HG03135 (cell line): ENCODE measurements around the gene MRPL24.

ENCODE experiments used
- ATAC-seq: cut with Tn5 transposase; IDR thresholded peaks from one replicate; pipeline ENCODE4 v1.9.1; 2021; ENCODE audit warnings: mild to moderate bottlenecking, moderate library complexity; ENCODE audit not compliant: unreplicated experiment

The MRPL24 gene

DNA sequence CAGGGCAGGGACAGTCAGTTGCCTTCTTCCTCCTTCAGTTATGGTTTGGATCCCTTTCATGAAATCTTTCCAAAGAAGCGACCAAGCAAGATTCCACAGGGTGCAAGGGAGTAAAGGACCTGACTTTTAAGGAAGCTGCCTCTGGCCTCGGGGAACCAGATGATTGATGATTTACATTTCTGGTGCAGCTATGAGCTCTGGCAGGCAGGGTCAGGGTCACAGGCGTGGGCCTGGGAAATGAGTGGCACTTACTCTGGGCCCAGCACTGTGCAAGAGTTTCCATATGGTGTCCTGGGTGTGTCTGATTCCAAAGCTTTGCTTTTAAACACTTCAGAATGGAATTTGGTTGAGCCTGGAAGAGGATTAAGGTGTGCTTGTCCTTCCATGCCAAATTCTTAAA lies 28.3 kb downstream of the MRPL24 start:
- ATAC-seq = no peak

DNA sequence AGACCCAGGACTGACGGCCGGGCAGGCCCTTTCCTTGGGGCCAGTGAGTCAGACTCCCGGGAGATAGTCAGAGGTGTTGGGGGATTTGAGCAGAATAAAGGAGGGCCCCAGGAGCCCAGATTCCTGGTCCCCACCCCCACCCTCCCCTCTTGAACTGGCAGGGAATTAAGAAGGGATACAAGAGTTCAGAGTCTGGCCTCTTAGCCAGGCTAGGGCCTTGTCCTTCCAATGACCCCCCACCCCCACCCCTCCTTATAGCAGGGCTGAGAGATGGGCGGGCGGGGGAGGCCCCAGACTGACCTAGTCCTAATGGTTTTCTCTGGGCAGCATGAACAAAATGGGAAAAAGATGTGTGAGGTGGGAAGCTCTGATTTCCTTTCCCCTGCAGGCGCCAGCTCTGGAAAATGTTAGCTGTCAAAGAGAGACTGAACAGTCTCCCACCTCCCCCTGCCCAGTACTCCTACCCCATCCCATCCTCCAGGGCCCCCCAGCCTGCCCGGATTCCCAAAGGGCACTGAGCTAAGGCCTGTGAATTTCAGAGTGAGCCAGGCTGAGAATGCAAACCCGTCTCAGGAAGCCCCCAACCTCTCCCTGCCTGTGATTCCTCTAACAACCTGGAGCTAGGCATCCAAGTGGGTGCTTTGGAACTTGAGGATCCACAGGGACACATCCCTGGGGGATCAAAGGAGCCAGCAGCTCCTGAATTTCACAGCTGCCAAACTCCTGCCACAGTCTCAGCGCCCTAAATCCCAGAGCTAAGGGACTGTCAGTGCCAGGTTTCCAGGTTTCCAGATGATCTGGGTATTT lies 29.7 kb downstream of the MRPL24 start:
- ATAC-seq = no peak

DNA sequence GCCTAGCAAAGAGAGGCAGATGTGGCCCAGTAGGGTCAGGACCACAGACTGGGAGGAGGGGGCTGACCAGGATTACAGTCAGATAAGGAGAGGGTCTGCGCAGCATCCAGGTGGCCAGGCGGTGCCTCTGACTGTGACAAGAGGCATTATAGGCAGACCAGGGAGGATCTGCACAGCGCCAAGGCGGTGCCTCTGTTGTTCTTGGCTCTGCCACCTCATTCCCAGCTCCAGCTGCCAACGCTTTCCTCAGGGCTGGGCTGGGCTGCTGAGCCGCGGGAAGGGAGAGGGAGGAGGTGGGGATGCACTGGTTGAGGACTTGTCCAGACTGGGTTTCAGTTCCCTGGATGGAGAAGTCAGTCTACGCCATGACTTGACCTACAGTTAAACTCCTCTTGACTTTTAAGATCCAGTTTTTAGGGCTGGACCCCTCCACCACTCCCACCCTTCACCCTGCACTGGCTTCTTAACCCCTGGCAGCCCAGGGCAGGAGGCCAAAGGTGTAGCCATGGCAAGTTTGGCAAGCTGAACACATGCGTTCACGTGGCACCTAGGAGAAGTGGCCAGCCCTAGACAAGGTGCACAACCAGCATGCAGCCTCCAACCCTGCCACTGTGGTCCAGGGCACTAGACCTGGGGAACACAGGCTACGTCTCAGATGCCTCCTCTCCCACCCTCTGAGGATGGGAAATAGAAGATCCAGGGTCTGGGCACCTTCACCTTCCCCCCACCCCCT lies 31.0 kb downstream of the MRPL24 start:
- ATAC-seq = no peak

DNA sequence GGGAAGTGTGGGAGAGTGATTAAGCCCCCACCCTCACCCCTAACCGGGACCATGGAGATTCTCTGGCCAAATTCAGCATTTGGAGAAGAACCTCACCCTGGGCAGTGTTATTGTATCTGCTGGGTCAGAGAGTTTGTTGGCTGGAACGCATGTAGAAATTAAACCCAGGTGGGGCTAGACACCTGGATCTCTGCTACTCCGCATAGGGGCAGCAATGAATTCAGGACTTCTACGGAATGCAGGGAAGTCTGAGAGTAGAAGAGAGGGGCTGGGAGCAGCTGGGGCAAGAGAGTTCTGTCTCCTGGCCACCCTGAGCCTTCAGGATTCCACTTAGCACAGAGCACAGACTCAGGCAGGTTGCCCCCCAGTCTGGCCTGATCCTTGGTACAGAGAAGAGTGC lies 31.9 kb downstream of the MRPL24 start:
- ATAC-seq = no peak

DNA sequence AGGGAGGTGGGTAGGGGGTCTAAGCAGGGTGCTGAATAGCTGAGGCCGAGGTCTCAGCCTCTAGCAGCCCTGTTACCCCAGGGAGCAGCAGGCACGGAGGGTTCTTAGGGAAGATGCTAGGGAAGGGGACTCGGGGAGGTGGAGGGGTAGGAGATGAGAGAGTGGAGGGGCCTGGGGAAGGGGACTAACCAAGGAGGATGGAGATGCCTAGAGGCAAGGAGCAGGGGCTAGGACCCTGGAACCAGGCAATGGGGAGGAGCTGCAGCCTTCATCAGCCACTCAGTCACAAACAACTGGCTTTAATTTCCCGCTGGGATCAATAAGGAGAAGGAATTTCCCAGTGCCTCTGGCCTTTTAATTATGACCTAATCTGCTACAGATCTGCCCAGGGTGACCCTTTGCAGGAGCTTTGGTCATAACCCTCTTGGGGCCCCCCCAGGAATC lies 32.6 kb downstream of the MRPL24 start:
- ATAC-seq = no peak

DNA sequence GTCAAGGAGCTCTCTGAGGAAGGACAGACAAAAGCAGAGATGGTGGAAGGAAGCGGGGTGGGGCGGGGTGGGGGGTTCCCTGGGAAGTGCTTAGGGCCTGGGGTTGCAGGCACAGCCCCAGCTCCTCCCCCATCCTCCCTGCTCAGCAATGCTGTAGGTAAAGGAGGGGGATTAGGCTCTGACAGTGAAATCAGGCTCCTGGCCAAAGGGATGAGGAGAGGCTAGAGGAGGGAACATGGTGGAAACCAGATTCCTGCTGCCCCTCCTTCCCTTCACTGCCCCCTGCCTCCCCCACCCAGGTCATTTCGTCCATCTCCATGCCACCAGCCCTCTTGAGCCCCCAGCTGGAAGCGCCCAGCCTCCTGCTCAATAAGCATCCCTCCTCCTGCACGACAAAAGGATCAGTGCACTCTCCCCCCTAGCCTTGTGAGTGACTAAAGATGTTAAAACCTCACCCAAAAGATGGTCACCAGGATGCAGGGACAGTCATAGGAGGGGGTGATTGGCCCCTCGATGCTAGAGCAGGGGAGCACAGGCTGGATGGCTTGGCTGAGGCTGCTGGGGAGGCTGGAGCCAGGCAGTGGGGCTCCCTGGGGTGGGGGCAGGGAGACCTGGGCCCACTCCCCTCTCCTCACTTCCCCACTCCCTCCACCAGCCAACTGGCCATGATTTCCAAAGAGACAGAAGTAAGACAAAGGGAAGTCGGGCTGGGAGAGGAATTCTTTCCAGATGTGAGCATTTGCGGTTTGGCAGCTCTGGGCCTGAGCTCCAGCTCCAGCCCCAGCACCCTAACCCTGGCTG lies 33.3 kb downstream of the MRPL24 start:
- ATAC-seq = no peak

DNA sequence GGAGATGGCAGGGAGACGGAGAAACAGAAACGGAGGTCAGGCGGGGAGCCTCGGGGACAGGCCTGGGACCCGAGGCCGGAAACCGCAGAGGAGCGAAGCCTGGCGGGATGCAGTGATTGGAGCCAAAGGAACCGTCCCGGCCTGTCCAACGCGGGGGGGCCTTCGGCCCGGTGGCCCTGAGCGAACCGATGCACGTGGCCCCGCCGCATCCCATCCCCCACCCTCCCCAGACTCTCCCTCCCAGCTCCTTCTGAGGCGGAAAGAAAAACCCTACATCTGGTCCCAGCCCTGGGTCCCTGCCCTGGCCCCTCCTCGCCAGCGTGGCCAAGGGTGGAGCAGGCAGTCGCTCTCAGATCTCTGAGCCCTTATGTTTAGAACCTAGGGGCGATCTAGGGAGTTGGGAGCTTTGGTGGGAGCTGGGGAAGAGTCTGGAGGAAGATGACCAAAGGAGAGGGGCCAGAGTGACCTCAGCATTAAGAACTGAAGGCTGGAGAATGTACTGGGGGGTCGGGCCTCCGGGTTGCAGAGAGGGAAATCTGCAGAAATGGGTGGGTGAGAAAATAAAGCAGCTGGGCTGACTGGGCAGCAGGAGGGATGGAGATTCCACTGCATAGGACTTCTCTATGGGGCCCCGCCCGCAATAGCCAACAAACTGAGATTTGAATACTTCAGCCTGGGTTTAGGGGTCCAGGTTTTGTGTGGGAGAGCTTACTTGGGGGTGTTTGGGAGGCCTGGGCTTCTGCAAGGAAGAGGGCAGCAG lies 34.1 kb downstream of the MRPL24 start:
- no peak for ATAC-seq

DNA sequence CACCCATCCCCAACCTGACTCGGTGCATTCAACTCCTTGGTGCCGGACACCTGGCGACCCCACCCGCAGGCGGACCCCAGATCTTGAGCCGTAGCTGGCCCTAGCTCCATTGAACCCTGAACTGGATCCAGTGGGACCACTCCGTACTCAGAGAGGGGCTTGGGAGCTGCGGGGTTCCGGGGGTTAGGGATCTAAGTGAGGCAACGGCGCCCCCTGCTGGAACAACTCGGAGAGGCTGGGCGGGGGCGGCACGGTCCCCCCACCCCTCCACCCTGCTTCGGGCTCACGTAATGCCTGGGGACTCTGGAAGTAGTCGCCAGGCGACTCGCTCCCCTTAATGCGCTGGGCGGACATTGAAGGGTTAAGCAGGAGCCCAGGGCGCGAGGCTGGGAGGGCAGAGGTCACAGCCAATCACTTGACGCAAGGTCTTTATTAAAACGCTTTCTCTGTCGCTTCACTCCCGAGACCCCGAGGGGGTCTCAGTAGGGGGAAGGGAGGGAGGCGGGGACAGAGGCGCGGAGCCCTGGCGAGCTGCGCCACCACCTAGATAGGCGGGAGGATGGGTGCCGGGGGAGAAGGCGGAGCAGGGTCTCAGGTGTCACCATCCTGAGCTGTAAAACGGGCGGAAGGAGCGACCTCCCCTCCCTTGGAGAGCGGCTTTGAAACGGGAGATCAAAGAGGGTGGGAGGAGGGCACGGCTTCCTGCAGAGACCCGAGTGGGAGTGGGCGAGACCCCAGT lies 34.8 kb downstream of the MRPL24 start:
- ATAC-seq = no peak

DNA sequence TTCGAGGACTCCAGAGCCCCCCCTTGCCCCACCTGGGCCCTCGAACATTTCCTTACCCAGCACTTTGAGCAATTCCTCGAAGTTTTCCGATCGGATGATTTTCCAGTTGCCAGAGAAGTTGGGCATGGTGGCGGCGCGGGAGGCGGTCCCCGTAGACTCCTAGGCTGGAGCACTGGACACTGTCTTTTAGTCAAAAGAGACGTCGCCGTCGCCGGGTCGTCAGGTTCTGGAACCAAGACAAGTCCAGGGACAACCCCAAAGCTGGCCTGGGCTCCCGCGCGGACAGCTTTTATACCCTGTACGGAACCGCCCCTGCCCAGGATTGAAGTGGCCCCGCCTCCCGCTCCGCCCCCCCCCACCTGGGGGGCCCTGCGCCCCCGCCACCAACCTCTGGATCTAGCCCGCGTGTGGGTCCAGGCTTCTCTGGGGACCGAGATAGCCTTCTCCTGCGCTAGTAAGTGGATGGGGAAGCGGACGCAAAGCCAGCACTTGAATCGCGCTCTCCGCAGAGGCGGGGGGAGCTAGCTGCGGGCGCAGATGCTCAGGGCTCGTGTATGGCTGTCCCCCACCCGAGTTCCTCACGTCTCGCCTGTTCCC lies 35.5 kb downstream of the MRPL24 start, which contains the start of gene CRABP2:
TSS of gene CRABP2 (minus strand) at position 263 of the 597 bp plus-strand sequence. CDS start at position 126, 137 bp downstream.
- ATAC-seq = no peak

DNA sequence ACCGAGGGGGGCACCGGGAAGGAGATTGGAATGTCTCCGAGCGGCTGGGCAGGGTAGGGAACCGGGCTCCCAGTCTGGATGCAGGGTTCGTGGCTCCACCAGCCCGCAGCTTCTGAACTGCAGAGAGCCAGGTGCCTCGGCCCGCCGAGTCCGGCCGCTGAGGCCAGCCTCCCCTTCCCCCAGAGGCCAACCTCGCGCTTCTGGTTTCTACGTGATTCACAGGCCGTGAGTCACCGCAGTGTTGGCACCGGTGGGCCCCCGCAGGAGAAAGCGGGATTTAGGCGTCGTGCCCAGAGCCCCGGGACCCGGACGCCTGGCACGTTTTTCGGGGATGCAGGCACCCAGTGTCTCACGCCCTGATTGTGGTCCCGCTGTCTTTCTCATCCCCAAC lies 36.0 kb downstream of the MRPL24 start:
- ATAC-seq = no peak

DNA sequence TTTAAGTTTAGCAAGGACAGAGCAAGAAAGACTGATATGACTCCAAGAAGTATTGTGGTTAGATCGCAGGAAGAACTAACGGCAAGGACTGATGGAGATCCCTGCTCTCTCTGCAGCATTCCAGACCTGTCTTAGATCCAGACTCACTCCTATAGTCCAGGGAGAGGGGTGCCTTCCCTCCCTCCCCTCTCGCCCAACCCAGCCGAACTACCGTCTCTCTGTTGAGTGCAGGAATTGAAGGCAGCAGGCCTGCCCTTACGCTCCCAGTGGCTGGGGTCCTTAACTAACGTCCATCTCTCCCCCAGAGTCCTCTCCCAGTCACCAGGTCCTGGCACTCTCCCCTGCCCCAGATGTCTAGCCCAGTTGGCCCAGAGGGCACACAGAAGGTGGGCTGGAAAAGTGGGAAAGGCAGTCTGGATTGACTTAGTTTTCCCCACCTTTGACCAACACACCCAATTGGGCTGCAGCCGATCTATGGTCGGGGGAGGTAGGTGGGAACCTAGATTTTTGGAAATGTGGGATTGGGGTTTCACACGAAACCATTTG lies 36.6 kb downstream of the MRPL24 start:
- no peak for ATAC-seq

DNA sequence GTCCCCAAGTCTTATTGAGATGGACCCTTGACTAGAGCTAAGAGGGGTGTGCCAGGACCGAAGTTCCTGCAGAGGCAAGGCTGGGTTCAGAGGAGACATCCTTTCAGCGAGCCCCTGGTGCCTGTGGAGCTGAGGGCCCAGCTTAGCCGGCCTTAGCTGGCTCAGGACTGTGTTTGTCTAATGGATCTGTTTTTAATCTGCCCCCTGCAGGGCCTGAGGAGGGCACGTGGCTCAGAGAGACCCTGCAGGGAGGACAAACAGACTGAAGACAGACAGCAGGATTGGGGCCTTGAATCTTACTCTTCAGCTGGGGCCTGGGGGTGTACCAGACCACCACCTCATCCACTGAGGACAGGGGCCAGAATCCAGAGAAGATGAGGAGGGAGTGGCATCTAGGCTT lies 37.1 kb downstream of the MRPL24 start:
- ATAC-seq = no peak

DNA sequence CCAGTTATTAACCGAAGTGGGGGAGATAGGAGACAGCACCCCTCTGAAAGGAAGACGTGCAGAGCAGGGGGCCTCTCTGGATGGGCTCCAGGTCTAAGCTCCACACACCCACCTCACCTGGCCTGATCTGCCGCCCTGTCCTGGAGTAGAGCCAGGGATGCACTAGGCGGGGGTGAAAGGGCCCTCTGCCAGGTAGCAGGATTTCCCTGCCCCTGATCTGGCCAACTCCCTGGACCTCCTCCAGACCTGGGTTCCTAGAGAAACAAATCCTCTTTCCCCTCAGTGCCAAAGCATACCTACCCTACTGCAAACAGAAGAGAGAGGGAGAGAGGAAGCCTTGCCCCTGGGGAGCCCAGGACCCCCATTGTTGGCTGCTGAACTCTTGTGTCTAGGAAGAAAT lies 37.6 kb downstream of the MRPL24 start:
- no peak for ATAC-seq

DNA sequence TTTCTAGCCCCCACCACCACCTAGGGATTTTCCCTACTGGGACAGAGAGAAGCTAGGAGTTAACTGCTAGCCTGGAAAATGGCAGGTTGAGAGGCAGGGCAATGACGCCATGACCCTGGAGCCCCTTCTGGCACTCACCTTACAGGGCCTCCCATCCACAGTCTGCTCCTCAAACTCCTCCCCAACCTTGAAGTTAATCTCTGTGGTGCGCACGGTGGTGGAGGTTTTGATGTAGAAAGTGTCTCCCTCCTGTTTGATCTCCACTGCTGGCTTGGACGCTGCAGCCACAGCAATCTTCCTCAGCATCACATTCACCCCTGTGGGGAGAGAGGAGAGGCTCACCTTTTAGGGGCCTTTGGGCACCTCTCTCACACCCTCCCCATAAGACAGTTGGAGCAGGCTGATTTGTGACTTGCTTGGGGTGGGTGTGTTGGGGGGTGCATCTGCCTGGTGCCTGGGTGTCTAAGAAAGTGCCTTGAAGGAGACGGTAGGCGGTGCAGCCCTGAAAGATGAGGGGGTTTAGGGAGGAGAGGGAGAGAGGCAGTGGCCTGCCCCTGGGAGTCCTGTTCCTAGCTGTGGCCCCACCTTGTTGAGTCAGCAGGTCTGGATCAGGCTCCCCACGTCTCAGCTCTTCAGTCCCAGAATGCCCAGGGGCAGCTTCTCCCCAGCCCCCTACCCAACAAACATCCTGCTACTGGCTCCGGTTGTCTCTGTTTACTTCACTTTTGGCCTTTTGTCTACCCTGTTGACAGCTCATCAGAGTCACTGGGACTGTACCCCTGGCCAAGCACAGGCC lies 40.0 kb downstream of the MRPL24 start:
- ATAC-seq = no peak

DNA sequence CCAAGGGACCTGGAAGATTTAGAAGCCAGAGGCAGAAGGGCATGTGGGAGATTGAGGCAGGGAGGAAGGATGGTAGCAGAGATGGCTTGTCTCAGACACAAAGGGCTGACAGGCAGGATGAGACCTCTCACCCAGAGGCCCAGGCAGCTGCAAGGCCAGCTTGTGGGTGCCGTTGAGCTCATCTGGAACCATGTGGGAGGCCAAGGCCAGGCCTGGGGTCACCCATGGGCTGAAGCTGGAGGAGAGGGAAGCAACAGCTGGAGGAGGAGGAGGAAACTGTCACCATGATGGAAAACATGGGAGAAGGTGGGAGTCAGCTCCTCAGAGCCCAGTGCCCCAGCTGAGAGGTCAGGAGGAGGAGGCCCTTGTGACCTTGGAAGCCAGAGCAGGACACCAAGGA lies 41.9 kb downstream of the MRPL24 start:
- no peak for ATAC-seq

DNA sequence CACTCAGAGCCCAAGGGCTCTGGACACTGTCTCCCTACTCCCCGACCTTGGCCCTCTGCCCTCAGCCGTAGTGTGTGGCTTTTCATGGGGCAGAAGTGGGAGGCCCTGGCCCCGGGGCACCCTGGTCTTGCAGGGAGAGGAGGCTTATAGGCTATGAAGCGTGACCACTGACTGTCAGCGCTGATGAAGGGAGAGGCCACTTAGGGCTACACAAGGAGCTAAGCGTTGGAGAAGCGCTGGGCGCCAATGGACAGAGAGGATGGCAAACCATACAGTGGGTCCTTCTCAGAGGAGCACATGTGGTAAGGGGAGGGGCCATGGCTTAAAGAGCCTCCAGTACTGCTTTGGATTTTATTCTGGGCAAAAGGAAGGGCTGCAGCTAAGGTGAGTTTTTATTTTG lies 43.4 kb downstream of the MRPL24 start:
- no peak for ATAC-seq

DNA sequence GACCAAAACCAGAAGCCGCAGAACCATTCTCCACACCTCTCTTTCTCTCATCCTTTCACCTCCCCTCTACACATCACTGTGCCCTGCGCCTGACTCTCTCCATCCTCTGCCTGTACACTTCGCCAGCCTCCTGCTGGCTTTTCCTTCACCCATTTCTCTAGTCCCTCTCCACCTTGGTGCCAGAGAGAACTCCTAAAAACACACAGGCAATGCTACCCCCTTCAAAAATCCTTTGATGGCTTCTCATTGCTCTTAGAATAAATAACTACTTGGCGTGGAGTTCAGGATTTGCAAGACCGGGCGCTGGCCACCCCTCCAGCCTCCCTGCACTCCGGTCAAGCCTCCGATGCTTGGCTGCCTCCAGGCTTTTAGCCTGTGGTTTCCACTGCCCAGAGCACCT lies 44.1 kb downstream of the MRPL24 start:
- ATAC-seq = no peak

DNA sequence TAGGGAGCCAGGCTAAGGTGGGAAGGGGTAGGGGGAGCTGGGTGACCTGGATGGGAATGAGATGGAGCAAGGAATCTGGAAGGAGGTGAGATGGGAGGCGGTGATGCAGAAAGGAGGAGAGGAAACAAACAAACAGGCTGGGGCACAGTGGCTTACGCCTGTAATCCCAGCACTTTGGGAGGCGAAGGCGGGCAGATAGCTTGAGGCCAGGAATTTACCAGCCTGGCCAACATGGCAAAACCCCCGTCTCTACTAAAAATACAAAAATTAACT lies 46.3 kb downstream of the MRPL24 start:
- ATAC-seq = no peak
